ENCODE results near the gene ADAMTS1.

The ADAMTS1 gene

DNA sequence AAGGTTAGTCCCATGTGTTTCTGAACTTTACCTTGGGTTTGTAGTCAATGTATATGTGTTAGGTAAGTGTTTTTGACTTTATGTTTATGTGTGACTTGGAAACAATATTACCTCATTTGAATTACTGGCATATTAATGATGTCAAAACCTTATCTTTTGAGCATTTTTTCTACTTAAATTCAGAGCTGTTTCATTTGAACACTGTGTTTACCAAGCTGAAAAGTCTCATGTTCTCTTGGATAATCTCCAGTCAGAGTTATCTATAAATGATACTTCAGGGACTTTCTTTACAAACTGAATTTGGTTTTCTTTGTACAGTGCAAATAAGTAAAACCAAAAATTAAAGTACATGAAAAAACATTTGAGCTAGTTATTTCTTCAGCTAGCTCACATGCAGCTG is 30.0 kb downstream of the ADAMTS1 start:
- DNase-seq (ENCODE audit: low read depth) = no peak
- H3K4me3 ChIP-seq (ENCODE audit: low read depth, low read length) = no peak overlapping the region
- TF ChIP-seq, protein P1, sequence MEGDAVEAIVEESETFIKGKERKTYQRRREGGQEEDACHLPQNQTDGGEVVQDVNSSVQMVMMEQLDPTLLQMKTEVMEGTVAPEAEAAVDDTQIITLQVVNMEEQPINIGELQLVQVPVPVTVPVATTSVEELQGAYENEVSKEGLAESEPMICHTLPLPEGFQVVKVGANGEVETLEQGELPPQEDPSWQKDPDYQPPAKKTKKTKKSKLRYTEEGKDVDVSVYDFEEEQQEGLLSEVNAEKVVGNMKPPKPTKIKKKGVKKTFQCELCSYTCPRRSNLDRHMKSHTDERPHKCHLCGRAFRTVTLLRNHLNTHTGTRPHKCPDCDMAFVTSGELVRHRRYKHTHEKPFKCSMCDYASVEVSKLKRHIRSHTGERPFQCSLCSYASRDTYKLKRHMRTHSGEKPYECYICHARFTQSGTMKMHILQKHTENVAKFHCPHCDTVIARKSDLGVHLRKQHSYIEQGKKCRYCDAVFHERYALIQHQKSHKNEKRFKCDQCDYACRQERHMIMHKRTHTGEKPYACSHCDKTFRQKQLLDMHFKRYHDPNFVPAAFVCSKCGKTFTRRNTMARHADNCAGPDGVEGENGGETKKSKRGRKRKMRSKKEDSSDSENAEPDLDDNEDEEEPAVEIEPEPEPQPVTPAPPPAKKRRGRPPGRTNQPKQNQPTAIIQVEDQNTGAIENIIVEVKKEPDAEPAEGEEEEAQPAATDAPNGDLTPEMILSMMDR (IDR thresholded peaks at IDR 0.05; ENCODE audit: control insufficient read depth, extremely low read depth, insufficient read depth) = no peak

DNA sequence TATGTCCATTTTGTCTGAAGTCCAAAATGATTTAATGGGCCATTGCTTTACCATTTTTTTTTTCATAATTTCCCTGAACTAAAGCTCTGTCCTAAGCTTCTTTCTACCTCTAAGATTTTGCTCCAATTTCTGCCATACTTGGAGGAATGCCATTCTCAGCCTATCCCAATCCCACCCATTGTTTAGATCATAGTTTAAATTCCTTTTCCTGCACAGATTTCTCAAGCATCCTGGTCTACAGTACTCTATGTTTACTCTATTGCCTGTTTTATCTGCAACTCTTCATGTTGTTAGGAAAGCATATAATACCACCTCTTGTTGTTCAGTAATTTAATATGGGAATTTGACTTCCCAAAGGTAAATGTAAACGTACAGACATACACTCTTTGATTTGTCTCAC is 30.8 kb downstream of the ADAMTS1 start:
- TF ChIP-seq, protein P1 (IDR thresholded peaks at IDR 0.05; ENCODE audit: control insufficient read depth, extremely low read depth, insufficient read depth) = no peak
- DNase-seq (ENCODE audit: low read depth) = no peak
- no peak overlapping the region for H3K4me3 ChIP-seq (ENCODE audit: low read depth, low read length)

DNA sequence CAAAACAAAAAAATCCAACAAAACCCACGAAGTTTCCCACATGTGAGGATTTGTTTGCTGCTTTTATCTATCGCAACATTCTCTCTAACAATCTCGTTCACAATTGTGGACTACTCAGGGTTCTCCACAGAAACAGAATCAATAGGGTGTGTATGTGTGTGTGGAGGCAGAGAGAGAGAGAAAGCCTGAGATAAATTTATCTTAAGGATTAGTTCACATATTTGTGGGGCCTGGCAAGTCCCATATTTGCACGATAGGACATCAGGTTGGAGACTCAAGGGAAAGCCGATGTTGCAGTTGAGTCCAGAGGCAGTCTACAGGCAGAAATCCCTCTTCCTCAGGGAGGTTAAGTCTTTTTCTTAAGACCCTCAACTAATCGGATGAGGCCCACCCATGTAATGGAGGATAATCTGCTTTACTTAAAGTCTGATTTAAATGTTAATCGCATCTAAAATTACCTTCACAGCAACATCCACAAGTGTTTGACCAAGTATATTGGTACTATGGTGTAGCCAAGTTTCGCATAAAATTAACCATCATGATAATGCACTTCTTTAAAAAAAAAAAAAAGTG is 31.7 kb downstream of the ADAMTS1 start:
- TF ChIP-seq, protein P1 (IDR thresholded peaks at IDR 0.05; ENCODE audit: control insufficient read depth, extremely low read depth, insufficient read depth) = no peak
- no peak for DNase-seq (ENCODE audit: low read depth)
- H3K4me3 ChIP-seq (ENCODE audit: low read depth, low read length) = no peak overlapping the region

DNA sequence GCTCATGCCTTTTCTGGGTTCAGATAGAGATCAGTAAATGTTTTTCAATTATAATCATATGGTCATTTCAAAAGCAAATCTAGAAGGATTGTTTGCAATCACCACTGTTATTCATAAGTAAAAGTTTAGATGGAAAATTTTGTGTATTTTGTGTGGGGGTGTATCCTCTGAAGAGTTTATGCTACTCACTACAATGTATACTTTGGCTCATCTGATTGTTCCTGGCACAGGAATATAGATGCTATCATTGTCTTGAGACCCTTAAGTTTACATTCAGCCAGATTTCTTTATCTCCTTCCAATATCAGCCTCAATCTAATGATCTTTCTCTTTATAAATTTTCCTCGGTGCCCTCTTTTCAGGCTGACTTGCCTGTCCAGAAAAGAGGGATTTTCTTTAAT is 33.0 kb downstream of the ADAMTS1 start:
- TF ChIP-seq, protein P1 (IDR thresholded peaks at IDR 0.05; ENCODE audit: control insufficient read depth, extremely low read depth, insufficient read depth) = no peak

DNA sequence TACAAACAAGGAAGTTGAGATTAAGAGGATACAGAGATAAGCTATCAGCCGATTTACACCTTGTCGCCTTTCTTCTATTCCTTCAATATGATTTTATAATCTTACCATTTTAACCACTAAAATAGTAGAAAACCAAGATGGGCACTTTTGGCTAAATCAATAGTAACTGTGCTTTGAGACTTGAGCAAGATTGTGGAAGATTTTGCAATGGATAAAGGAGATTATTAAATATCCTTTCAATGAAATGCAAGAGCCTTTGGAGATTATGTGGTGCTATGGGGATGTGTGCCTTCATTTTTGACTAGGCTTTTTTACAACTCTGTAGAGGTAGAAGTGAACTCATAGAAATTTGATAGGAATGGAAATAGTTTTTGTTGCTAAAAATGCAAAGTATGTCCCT is 33.7 kb downstream of the ADAMTS1 start:
- no peak overlapping the region for H3K4me3 ChIP-seq (ENCODE audit: low read depth, low read length)
- DNase-seq (ENCODE audit: low read depth) = no peak
- TF ChIP-seq, protein P1 (IDR thresholded peaks at IDR 0.05; ENCODE audit: control insufficient read depth, extremely low read depth, insufficient read depth) = no peak

More for the DNA sequence above, 33.0 kb downstream of the ADAMTS1 start:
- no peak overlapping the region for H3K4me3 ChIP-seq (ENCODE audit: low read depth, low read length)
- DNase-seq (ENCODE audit: low read depth) = no peak

DNA sequence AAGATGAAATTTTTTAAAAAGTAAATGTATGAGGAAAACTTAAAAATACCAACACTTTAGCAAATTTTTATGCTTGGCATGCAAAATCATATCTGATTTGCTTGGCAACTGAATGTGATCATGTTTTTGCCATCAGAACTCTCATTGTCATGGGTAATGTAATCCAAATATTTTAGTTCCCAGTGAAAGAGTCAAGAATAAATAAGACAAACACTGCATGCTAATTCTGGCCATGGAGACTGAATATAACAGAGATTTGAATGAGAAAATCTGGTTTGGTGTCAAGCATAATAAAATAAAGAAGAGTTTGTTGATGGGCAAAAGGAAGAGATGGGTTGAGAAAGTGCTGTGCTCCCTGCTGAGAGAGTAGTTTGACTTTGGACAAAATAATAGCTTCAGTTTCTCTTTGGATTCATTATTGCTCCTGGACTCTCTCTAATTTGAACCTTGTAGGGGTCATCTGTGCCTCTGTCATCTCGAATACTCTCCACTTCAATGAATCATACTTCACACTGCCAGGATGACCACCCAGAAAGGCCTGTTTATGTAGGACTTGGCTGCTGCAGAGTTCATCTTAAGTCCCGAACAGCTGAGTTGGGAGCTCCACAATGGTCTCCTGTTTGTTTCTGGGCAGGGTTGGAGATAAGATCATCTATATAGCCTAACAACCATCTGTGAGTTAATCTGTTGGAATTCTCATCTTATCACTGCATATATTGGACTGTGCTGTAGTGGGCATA is 34.4 kb downstream of the ADAMTS1 start:
- TF ChIP-seq, protein P1 (IDR thresholded peaks at IDR 0.05; ENCODE audit: control insufficient read depth, extremely low read depth, insufficient read depth) = no peak
- DNase-seq (ENCODE audit: low read depth) = no peak
- no peak overlapping the region for H3K4me3 ChIP-seq (ENCODE audit: low read depth, low read length)

All from LNCaP clone FGC (cell line).